Fibroblast of villous mesenchyme (primary cell): ENCODE measurements around the gene SH3RF3. TPM values are rescaled to one million over a fixed set of nuclear protein-coding genes. Genes with fewer than 3 reads are reported as not detected.

Source experiments
- DNase-seq: peaks from one replicate; pipeline ENCODE4 v3.0.0-alpha.2; 2010; ENCODE audit warnings: low read depth
- H3K4me3 ChIP-seq: 2 replicates; pipeline ENCODE4 v1.5.1; 2011; ENCODE audit warnings: low read depth, mild to moderate bottlenecking, low read length
- total RNA-seq: library from RNA; depleted of rRNA; stranded (reverse); fragments of >200 nt; gene quantifications from 2 replicates; pipeline ENCODE4 v1.2.3, GENCODE V29; 2012
- TF ChIP-seq, protein P1 (sequence below): IDR thresholded peaks from 2 replicates; pipeline ENCODE4 v1.5.1; 2012; ENCODE audit warnings: low read depth, mild to moderate bottlenecking, low read length; ENCODE audit not compliant: insufficient read depth

SH3RF3 gene
- total RNA-seq, 1 donor, result 13.4 TPM

DNA sequence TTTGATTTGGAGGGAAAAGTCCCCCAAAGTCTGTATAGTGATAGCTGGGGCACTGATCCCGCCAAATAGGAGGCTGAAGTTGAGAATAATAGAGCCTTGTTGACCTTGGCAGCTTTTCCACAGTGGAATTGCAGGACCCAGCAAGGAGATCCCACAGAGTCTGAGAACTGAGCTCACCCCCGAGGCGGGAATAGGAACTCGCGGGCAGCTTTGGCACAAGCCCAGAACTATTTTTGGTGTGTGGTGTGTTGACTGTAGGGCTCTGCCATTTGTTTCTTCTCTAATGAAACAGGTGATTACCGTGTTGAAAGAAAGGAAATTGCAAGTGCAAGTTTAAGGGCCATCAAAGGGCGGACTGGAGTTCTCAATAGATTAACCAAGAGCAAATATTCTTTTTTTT lies 34.0 kb downstream of the SH3RF3 start:
- no peak overlapping the region for H3K4me3 ChIP-seq
- TF ChIP-seq, protein P1, sequence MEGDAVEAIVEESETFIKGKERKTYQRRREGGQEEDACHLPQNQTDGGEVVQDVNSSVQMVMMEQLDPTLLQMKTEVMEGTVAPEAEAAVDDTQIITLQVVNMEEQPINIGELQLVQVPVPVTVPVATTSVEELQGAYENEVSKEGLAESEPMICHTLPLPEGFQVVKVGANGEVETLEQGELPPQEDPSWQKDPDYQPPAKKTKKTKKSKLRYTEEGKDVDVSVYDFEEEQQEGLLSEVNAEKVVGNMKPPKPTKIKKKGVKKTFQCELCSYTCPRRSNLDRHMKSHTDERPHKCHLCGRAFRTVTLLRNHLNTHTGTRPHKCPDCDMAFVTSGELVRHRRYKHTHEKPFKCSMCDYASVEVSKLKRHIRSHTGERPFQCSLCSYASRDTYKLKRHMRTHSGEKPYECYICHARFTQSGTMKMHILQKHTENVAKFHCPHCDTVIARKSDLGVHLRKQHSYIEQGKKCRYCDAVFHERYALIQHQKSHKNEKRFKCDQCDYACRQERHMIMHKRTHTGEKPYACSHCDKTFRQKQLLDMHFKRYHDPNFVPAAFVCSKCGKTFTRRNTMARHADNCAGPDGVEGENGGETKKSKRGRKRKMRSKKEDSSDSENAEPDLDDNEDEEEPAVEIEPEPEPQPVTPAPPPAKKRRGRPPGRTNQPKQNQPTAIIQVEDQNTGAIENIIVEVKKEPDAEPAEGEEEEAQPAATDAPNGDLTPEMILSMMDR, result no peak
- DNase-seq, result no peak

DNA sequence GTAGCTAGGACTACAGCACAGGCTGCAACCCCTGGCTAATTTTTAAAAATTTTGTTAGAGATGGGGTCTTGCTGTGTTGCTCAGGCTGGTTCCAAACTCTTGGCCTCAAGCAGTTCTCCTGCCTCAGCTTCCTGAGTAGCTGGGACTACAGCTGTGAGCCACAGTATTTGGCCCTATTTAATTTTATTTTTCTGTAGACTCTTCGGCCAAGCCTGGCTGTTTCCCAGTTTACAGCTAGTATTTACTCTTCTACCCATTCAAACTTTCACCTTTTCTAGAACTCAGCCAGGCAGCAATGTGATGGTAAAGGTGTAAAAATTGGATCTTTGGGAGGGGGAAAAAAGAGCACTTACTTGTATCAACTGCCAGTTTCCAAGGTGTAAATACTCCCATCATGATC lies 35.3 kb downstream of the SH3RF3 start:
- no peak overlapping the region for H3K4me3 ChIP-seq
- DNase-seq, result no peak
- TF ChIP-seq, protein P1, result no peak

DNA sequence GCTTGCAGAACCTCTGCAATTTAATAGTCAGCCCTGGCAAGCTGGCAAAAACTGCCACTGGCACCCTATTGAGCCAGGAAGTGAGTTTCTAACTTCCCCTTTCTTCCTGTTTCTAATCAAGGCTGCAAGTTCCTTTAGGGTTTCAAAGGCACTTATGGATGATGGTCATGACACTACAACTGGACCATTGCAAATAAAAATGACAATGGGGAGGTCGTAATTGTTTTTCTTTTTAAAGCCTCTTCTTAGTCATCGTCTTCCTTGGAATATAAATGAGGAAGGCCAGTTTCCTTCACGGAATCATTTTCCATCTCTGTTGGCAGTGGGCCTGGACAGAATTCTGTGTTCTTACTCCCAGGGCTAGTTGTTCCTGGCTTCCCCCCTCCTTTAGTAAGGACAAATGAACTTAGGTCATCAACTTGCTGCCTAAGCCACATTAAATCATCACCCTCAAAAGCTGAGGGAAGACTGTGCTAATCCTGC lies 35.8 kb downstream of the SH3RF3 start:
- peak; percentile 72 for DNase-seq

DNA sequence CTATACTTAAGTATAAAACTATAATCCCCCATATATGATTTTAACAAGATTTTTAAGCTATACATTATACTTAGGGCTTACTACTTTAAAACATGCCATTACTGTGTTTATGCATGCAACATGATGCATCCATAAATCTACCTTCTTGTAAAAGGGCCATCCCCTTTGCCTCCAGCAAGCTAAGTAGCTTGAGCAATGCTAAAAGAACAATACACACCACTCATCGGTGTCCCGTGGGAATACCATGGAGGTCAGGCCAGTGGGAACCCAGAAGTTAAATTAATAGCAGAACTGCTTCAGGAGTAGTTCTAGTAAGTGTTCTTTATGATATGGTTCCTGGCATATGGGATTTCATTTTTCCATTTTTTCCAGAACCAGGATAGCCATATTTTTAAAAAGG lies 37.8 kb downstream of the SH3RF3 start:
- TF ChIP-seq, protein P1, result no peak
- peak; percentile 81 for DNase-seq
- no peak overlapping the region for H3K4me3 ChIP-seq

More for the DNA sequence above, 35.8 kb downstream of the SH3RF3 start:
- H3K4me3 ChIP-seq, result no peak overlapping the region
- TF ChIP-seq, protein P1, result no peak

DNA sequence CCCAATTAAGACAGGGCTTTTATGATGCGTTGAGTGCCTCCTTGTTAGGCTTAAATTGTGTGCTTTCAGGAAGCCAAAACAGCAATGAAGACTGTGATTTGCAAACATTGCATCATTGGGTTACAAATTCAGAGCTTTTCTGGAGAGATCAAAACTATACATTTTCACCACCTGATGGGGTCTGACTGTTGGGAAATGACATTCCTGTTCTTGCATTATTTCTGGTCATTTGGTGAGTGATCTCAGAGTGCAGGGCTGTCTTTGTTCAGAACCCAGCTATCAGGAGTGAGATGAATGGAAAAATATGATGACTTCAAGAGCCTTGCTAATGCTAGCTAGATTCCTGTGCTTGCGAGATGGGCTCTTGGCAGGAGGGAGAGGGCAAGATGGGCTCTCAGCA lies 39.1 kb downstream of the SH3RF3 start:
- H3K4me3 ChIP-seq, result no peak overlapping the region
- peak; percentile 61 for DNase-seq
- TF ChIP-seq, protein P1, result no peak

DNA sequence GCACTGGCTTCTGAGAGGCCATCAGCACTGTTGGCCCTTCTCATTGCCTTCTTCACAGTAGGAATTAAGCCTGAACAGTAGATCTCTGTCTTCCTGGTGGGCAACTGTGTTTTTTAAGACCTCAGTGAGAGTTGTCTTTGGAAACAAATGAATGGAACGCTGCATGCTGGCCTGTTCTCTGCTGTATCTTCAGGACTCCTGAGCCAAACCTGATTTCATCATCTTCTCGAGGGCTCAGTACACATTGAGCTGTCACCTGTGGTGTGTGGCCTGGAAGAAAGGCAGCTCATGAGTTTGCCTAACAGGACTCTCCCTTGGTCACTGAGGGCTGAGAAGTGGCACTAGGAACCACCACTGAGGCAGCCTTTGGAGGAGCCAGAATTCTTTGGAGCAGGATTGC lies 39.7 kb downstream of the SH3RF3 start:
- no peak for DNase-seq
- H3K4me3 ChIP-seq, result no peak overlapping the region
- TF ChIP-seq, protein P1, result no peak

DNA sequence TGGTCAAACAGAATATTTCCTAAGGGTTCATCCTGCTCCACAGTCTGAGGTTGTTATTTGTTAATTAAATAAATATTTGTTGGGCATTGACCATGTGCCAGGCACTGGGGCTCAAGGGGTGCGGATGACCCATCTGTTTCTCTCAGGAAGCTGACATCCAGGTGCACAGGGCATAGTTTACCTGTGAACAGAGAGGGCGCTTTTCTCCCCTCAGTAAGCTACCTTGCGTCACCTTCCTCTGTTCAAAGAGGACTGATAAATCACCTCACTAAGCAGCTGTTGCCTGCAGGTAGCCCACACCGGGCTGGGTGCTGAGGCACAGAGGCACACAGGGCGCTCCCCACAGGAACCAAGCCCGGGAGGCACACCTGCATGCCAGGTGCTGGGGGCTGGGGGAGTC lies 41.6 kb downstream of the SH3RF3 start:
- DNase-seq, result no peak
- H3K4me3 ChIP-seq, result no peak overlapping the region
- TF ChIP-seq, protein P1, result no peak
